HFFc6 (cell line): ENCODE measurements around the gene UXS1. TPM values are rescaled to one million over a fixed set of nuclear protein-coding genes. Genes with fewer than 3 reads are reported as not detected.

Source experiments
- DNase-seq: peaks from one replicate; pipeline ENCODE4 v3.0.0-alpha.2; 2018
- H3K27ac Mint-ChIP-seq: 2 replicates; pipeline ENCODE4 v1.8.0; 2020; ENCODE audit warnings: mild to moderate bottlenecking, mixed read lengths
- H3K27me3 Mint-ChIP-seq: 2 replicates; pipeline ENCODE4 v1.8.0; 2021; ENCODE audit warnings: mild to moderate bottlenecking, moderate library complexity, mixed read lengths; ENCODE audit not compliant: insufficient read depth
- H3K36me3 Mint-ChIP-seq: 2 replicates; pipeline ENCODE4 v1.8.0; 2021; ENCODE audit warnings: low read depth, mixed read lengths
- H3K4me1 Mint-ChIP-seq: 2 replicates; pipeline ENCODE4 v1.8.0; 2020; ENCODE audit warnings: low read depth, mixed read lengths
- H3K4me3 Mint-ChIP-seq: 2 replicates; pipeline ENCODE4 v1.8.0; 2020; ENCODE audit warnings: mild to moderate bottlenecking, moderate library complexity, mixed read lengths
- H3K9me3 Mint-ChIP-seq: 2 replicates; pipeline ENCODE4 v1.8.0; 2020; ENCODE audit warnings: mild to moderate bottlenecking, mixed read lengths
- total RNA-seq, 6 experiments: library from RNA; stranded (reverse); fragmentation: NEBNext Ultra II Directional; extraction: Animal tissue kit (Norgen Biotek cat#: 25700); gene quantifications; 2 replicates in 1 of 6; 3 replicates in 5 of 6; pipeline ENCODE4 v1.2.3, GENCODE V29; 2021
- TF ChIP-seq, protein P1 (sequence below): fragments of 200-600 bp; sonication (generic); IDR thresholded peaks from 2 replicates; pipeline ENCODE4 v1.5.0; 2021; ENCODE audit warnings: antibody characterized with exemption, mild to moderate bottlenecking

The UXS1 gene
- total RNA-seq, 6 experiments from 2014 or later = 40.0 to 51.9 (median 44.5) TPM

DNA sequence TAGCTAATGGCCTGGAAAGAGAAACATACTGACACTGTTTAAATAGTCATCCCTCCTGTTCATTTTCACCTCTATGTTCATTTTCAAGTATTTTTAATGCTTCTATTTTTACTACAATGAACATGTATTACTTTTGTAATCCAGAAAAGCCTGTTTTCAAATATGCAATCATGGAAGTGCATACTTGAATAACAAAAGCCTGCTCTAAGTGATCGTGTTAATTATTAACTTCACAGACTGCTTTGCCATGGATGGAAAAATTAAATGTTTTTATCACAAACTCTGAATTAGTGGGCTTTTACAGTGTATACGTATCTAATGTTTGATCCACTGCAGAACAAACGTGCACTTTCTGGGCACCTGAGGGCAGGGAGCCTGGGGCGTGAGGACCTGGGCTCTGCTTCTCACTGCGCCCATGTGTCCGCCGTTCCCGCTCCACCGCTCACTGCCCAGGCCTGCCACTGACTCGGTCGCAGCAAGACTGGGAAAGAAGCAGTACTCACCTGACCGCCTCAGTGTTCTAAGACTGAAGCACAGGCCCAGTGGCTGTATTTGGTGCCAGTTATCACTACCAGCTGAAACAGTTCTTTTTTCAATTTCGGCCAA lies 80.6 kb downstream of the UXS1 start:
- H3K36me3 Mint-ChIP-seq = 0 out of 2 replicates have a peak, but pooled peaks cover 6% of the 10 kb centered on the region
- DNase-seq = no peak
- H3K27me3 Mint-ChIP-seq = no peaks in the 10 kb centered on the region
- no peak overlapping the region for H3K27ac Mint-ChIP-seq
- TF ChIP-seq, protein P1, sequence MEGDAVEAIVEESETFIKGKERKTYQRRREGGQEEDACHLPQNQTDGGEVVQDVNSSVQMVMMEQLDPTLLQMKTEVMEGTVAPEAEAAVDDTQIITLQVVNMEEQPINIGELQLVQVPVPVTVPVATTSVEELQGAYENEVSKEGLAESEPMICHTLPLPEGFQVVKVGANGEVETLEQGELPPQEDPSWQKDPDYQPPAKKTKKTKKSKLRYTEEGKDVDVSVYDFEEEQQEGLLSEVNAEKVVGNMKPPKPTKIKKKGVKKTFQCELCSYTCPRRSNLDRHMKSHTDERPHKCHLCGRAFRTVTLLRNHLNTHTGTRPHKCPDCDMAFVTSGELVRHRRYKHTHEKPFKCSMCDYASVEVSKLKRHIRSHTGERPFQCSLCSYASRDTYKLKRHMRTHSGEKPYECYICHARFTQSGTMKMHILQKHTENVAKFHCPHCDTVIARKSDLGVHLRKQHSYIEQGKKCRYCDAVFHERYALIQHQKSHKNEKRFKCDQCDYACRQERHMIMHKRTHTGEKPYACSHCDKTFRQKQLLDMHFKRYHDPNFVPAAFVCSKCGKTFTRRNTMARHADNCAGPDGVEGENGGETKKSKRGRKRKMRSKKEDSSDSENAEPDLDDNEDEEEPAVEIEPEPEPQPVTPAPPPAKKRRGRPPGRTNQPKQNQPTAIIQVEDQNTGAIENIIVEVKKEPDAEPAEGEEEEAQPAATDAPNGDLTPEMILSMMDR = no peak
- H3K9me3 Mint-ChIP-seq = no peaks in the 10 kb centered on the region
- peaks cover 15% of the 10 kb centered on the region for H3K4me1 Mint-ChIP-seq
- no peak overlapping the region for H3K4me3 Mint-ChIP-seq

DNA sequence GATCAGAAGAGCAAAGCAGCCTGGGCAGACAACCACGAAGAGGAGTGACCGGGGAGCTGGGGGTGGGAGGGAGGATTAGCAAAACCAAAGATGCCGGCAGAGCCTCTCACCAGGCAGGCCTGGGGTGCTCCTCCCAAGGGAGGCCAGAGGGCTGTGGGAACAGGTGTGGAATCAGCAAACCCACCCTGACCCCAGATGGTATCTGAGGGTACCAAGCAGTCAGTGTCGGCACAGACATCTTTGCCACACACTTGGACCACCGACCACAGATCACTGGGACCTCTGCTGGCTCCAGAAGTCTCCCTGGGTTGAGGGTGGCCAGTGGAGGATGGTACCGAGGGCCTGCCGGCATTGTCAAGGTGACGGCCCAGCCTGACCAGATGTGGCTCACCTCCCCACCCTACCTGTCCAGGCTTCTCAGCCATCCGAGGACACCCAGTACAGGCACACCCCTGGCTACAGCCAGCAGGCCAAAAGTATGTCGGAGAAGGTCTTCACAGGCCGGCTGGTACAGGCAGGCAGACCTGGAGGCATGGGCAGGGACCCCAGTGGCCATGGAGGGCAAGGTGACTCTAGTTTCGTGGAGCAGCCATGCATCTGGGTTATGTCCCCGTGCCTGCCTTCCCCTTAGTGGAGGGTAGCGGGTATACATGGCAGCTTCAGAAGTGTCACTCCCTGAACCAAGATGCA lies 82.1 kb downstream of the UXS1 start:
- Mint-ChIP-seq H3K27ac (no peak overlapping the region), H3K9me3 (no peaks in the 10 kb centered on the region), H3K4me3 (no peak overlapping the region), H3K4me1 (peaks cover 15% of the 10 kb centered on the region), H3K36me3 (0 out of 2 replicates have a peak, but pooled peaks cover 6% of the 10 kb centered on the region), H3K27me3 (no peaks in the 10 kb centered on the region)
- no peak for DNase-seq
- TF ChIP-seq, protein P1 = no peak

- Mint-ChIP-seq H3K27me3 (no peaks in the 10 kb centered on the region), H3K4me1 (peaks cover 2% of the 10 kb centered on the region), H3K4me3 (no peak overlapping the region), H3K27ac (no peak overlapping the region), H3K36me3 (0 out of 2 replicates have a peak, but pooled peaks cover 6% of the 10 kb centered on the region), H3K9me3 (no peaks in the 10 kb centered on the region)
- TF ChIP-seq, protein P1 = no peak
- DNase-seq = no peak
These were observed 84.3 kb downstream of the UXS1 start for GRCh38 chr2:106109675-106110424.

DNA sequence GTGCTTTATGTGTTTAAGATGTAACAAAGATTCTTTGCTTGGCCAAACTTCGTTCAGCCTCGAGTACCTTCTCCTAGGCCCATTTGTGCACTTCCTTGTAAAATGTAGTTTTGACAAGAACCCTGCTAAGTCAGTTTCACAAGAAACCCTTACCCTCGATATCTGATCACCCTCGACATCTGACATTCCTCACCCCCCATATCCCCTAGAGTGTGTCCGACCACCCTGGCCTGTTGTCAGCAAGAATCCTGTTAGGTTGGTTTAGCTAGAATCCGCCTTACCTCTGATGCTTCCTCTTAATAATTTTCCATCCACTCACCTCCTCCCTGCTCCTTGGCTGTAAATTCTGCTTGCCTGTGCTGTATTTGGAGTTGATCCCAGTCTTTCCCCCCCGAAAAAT lies 85.3 kb downstream of the UXS1 start:
- H3K36me3 Mint-ChIP-seq = 0 out of 2 replicates have a peak, but pooled peaks cover 6% of the 10 kb centered on the region
- H3K9me3 Mint-ChIP-seq = no peaks in the 10 kb centered on the region
- TF ChIP-seq, protein P1 = no peak
- no peaks in the 10 kb centered on the region for H3K4me1 Mint-ChIP-seq
- no peak overlapping the region for H3K4me3 Mint-ChIP-seq
- no peak for DNase-seq
- H3K27me3 Mint-ChIP-seq = no peaks in the 10 kb centered on the region; the same call in 1 of the 2 replicates
- no peak overlapping the region for H3K27ac Mint-ChIP-seq

DNA sequence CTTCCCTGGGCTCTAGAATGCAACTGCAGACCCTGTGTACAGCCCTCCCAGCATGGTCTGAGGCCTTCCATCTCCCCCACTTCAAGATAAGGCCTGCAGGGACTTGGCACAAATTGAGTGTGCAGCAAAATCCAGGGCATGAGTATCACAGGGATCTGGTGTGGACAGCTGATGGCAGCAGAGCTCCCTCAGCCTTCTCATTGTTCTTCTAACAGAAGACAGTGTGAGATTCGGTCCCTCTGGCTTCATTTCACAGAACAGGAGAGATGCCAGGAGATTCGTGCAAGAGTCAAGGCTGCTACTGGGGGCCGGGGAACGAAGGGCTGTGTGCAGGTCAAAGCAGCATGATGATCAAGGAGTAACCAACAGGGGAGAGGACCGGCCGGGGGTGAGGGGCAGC lies 85.8 kb downstream of the UXS1 start:
- Mint-ChIP-seq H3K9me3 (no peaks in the 10 kb centered on the region), H3K4me1 (no peaks in the 10 kb centered on the region), H3K27me3 (no peaks in the 10 kb centered on the region; the same call in 1 of the 2 replicates), H3K36me3 (0 out of 2 replicates have a peak, but pooled peaks cover 6% of the 10 kb centered on the region), H3K27ac (no peak overlapping the region), H3K4me3 (no peak overlapping the region)
- TF ChIP-seq, protein P1 = no peak; the same call in 1 of the 2 replicates
- peak; percentile 25 for DNase-seq
